DMS53 (cell line): Measurements from ENCODE around the gene FUBP3.
A peak's percentile ranks its signal among the peaks of the same experiment; 100 is the strongest.
"Not testable (repeated sequence)": the region's sequence is repeated elsewhere in the genome, so short reads cannot be mapped to it uniquely, and the experiment has no call there.

ENCODE experiments used
- DNase-seq: peaks from one replicate; lab custom pipeline; 2025; lab: John Stamatoyannopoulos, UW

Gene FUBP3

DNA sequence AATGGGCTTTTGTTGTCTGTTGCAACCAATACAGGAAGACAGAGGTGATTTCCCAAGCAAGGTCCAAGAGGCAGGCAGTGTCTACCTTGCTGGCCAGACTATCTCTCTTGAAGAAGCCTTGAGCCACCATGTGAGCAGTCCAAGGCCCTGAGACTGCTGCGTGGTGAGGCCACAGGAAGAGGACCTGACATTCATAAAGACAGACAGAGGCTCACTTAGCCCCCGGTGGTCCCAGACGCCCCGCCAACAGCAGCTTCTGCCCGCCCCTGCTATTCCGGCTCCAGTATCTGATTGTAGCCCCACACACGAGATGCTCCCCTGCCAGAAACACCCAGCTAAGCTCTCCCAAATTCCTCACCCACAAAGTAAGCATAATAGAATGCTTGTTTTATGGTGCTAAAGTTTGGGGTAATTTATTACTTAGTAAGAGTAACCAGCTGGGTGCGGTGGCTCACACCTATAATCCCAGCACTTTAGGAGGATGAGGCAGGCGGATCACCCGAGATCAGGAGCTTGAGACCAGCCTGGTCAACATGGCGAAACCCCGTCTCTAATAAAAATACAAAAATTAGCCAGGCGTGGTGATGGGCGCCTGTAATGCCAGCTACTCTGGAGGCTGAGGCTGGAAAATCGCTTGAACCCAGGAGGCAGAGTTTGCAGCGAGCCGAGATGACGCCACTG is 22.8 kb upstream of the FUBP3 start:
- no peak for DNase-seq

DNA sequence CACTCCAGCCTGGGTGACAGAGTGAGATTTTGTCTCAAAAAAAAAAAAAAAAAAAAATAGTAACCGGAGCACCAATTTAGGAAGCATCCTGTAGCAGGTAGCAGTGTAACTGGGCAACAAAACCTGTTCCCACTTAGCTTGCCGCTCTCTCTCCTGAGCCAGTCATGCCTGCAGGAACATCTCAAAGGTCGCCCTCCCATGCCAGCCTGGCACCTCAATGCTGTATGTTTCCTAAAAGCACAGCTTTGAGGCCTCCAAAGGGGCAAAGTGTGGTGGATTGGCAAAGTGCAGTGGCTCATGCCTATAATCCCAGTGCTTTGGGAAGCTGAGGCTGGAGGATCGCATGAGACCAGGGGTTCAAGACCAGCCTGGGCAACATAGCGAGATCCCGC is 22.3 kb upstream of the FUBP3 start:
- DNase-seq: no peak

DNA sequence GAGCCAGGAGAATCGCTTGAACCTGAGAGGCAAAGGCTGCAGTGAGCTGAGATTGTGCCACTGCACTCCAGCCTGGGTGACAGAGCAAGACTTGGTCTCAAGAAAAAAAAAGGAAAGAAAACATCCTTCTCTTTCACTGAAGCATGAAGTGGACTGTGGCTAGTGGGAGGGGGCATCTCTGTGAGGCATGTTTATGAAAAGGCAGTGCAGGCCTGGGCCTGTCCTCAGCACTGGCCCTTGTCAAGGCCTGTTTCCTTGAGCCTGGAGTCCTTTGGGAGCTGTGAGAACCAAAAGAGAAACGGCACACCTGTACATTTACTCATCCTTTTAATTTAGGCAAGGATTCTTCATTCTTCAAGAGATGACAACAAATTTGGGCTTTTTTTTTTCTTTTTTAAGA is 18.3 kb upstream of the FUBP3 start:
- DNase-seq: no peak

DNA sequence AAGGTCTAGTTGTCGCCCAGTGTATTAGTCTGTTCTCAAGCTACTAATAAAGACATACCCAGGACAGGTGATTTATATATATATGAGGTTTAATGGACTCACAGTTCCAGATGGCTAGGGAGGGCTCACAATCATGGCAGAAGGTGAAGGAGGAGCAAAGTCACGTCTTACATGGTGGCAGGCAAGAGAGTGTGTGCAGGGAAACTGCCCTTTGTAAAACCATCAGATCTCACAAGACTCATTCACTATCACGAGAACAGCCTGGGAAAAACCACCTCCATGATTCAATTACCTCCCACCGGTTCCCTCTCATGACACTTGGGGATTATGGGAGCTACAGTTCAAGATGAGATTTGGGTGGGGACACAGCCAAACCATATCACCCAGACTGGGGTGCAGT is 16.9 kb upstream of the FUBP3 start:
- not testable (repeated sequence) for DNase-seq

DNA sequence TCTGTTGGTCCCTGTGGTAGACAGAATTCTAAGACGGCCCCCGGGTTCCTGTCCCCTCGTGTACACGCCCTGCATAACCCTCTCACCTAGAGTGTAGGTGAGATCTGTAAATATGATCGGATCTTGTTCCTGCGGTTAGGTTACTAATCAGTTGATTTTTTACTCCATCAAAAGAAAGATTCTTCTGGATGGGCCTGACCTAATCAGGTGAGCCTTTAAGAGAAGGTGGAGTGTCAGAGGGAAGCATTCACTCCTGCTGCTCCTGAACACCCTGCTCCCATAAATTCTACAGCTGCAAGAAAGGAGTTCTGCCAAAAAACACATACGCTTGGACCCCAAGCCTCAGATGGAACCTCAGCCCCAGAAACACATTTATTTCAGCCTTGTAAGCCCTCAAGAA is 15.6 kb upstream of the FUBP3 start:
- DNase-seq: no peak

DNA sequence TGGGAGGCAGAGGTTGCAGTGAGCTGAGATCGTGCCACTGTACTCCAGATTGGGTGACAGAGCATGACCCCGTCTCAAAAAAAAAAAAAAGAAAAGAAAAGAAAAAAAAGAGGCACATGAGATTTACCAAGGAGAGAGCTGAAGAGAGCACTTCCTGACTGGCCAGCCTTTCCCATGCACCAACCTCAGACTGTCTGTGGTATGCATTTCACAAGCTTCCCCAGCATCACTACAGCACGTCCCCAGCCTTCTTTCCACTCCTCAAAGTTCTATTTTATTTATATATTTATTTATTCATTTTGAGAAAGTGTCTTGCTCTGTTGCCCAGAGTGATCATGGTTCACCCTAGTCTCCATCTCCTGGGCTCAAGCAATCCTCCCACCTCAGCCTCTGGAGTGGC is 13.6 kb upstream of the FUBP3 start:
- DNase-seq: no peak

DNA sequence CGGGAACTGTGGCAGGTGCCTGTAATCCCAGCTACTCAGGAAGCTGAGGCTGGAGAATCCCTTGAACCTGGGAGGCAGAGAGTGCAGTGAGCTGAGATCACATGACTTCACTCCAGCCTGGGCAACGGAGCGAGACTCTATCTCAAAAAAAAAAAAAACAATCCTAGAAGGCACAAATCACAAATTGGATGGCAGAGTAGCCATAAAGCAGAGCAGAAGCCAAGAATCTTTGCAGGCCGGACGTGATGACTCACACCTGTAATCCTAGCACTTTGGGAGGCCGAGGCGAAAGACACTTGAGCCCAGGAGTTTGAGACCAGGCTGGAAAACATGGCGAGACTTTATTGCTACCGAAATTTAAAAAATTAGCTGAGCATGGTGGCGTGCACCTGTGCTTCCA is 9.2 kb upstream of the FUBP3 start:
- peak; percentile 72 for DNase-seq

DNA sequence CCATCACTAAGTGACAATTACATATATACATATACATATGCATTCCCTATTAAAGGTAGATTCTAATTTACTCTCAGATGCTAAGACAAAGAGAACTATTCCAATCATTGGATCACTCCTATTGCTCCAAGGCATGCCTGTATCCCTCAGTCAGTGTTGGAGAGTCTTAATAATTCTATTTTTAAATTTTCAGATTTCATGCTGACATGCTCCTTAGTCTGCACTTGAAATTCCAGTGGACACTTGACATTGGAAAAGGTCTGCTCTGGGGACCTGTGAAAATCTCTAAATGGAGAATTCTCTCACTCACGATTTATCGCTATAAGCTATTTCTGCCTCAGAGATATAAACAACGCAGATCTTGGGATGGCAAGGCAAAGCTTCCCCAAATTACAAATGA is 3.9 kb upstream of the FUBP3 start:
- DNase-seq: no peak

DNA sequence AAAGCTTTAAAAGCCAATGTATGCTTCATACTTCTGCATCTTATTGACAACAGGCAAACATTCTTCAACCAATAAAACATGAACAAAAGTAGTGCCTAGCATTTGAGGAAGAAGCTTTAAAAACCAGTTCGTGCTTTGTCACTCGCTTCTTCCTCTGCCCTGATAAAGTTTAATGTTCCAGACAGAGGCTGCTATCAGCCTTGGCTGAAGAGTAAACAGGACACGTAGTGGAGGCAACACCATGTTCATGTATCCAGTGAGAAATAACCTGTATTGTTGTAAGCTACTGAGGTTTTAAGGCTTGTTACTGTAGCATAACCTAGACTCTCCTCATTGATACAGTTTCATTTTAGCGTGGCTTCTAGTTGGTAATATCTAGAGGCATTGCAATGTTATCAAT is 3.2 kb upstream of the FUBP3 start:
- no peak for DNase-seq

DNA sequence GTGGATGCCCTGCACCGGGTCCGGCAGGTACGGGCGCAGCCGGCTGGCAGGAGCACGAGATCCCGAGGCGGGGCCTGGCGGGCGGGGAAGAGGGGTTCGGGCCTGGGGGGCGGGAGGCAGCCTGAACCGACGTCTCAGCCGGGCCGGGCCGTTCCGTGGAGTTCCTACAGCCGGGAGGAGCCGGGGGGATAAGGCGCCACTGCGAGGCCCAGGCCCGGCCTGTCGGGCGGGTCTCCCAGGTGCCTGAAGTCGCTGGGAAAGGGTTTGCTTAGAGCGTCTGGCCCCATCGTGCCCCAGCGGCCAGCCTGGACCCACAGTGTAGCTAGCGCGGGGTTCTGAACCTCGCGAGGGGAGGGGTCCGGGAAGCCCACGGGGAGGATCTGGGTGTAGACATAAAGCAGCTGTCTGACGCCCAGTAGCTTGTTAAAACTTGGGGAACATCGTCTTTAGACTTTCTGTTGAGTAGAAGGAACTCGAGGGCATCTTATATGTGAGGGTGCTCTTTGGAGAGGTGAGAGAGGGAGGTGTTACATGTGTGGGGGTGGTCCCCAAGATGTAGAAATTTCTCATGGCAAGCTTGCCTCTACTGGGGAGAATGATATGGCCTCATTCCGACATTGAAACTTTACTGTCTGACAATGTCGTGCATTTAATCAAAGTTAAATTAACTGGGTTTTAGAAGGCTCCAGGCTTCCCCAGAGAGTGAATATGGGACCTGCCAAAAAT is 524 bp downstream of the FUBP3 start:
- peak; percentile 51 for DNase-seq

DNA sequence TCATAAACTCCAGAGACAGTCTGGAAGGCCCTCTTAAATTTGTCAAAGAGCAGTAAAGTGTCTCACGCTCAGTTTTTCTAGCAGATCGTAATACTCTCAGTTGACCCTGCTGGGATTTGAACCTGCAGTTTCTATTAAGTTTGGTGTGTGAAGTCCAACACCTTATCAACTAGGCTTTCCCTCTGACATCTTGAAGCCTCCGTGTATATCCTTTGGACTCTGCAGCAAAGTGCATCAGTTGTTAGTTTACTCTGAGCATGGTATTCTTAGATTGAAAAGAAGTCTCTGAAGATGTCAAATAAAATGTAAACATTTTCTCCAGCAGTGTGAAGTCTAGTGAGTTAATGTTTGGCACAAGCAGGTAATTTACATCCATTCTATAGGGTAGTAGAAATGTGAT is 2.4 kb downstream of the FUBP3 start:
- no peak for DNase-seq

DNA sequence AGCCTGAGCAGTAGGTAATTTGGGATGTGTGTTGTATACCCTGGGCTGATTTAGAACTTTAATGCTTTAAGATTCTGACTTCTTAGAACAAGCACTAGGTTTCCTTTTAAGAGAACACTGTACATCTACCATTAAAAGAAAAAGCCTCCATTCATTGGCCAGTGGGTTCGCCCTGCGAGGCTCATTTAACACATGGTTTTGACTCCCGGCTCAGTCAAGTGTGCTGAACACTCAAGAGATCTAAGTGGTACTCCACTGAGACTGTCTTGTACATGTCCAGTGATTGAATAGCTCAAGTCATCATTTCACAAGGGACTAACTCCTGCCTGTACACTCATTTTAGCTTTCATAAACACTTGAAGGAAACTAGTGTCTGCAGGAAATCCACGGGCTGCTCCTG is 3.9 kb downstream of the FUBP3 start:
- DNase-seq: no peak

DNA sequence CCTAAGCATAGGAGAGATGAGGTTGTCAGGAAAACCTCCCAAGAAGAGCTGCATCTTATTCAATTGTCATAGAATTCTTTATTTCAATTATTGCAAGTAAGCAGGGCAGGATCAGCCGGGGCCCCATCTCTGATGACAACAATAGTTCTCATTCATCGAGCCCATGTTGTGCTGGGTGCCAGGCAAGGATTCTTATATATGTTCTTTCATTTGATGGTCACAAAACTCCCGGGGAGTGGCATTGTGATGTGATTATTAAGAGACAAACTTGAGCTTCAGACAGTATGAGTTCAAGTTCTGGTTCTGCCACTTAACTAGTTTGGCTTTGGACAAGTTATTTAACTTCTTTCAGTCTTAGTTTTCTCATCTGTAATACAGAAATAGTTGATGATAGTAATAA is 8.5 kb downstream of the FUBP3 start:
- no peak for DNase-seq

DNA sequence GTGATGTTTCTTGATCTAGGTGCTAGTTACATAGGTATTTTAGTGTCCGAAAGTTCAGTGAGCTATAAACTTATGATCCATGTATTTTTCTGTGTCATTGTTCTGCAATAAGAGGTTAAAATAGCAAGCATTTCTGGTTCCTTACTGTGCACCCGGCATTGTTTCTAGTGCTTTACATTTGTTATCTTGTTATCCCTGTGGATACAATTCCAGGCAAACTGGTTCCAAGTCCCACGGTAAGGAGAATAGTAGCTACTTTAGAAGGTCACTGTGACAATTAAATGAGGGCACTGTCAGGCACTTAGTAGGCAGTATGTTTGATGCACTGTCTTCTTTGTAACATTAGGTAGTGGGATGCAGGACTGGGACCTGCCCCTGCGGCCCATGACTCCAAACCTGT is 9.0 kb downstream of the FUBP3 start:
- DNase-seq: no peak

DNA sequence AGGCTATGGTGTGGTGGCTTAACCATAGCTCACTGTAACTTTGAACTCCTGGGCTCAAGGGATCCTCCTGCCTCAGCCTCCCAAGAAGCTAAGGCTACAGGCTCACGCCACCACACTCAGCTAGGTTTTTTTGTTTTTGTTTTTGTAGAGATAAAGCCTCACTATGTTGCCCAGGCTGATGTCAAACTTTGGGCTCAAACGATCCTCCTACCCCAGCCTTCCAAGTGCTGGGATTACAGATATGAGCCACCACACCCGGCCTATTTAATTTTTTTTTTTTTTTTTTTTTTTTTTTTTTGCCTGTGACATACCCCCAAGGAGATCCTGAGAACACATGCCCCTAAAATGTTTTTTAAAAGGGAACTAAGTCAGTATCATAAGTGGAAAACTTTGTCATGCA is 10.4 kb downstream of the FUBP3 start:
- DNase-seq: no peak

DNA sequence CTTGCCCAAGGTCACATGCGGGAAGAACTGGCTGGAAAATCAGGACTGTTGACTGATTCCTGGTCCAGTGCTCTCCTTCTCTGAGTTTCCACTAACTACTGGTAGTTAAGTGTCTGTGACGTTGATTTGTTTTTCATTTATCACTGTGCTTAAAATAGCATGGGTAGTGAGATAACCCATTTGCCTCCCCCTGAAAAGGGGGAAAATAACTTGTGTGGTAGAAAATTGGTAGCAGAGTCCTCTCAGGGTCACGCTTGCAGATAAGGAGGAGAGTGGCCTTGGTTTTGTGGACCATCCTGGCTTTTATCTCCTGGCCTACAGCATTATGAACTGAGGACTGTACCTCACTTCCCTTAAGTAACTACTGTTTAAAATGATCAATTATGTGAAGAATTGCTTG is 10.9 kb downstream of the FUBP3 start:
- no peak for DNase-seq

DNA sequence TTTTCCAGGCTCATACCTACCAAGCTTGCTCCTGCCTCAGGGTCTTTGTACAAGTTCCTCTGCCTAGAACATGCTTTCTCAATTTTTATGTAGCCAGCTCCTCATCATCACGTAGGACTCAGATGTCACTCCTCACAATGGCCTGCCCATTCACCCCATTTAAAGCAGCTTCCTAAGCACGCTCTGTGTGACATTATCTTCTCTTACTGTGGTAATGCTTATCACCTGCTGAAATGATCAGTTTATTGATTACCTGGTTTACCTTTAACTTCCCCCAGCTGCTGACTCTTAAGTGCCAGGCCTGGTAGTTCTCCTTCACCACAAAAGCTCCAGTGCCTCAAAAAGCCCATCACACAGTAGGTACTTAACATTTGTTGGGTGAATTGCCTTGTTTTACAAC is 13.6 kb downstream of the FUBP3 start:
- DNase-seq: no peak

DNA sequence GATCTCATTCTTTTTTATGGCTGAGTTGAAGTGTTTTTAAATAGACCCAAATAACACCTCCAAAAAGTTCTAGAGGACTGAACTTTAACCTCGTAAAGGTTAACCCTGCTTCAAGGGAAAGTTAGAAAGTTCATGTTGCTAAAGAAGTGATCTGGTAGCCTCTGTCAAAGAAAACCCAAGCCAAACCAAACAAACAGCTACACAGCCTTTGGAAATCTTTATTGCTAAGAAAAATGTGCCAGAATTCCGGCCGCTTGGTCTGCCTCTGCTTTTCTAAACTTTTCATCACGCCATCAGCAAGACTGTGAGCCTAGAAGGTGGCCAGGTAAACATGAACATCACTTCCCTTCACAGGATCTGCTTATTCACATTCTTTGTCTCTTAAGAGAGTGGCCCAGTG is 17.9 kb downstream of the FUBP3 start:
- no peak for DNase-seq

DNA sequence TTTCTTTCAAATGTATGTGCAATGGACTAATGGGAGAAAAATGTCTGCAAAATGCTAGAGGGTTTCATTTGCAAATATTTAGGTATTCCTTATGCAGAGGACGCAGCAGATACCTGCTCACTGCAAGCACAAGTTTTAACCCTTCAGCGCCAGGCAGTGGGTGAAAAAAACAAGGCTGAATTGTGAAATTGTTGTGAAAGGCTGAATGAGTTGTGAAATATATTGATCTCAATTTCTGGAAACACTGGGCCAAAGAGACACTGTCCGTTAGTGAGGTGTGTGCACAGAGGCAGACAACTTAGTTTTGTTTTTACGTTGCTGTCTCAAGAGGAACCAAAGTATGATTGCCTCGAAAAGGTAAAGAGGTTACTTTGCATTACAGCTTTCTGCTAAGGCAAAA is 18.8 kb downstream of the FUBP3 start:
- no peak for DNase-seq

DNA sequence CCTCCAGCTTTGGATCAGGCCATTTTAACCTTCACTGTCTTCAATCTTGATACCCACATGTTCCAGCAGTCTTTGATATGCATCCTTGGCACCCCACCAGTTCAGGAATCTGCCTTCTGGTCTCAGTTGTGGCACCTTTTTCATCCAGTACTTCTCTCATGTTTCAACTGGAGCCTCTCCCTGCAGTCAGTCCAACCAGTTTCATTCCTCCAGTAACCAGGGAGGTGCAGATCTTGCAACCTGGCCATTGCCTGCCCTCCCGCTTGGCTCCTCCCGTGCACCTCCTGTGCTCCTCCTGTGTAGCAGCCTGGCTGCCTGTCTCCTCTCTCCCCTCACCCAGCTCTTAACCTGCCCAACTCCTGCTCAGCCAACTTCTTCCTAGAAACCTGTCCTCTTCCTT is 20.2 kb downstream of the FUBP3 start:
- no peak for DNase-seq

DNA sequence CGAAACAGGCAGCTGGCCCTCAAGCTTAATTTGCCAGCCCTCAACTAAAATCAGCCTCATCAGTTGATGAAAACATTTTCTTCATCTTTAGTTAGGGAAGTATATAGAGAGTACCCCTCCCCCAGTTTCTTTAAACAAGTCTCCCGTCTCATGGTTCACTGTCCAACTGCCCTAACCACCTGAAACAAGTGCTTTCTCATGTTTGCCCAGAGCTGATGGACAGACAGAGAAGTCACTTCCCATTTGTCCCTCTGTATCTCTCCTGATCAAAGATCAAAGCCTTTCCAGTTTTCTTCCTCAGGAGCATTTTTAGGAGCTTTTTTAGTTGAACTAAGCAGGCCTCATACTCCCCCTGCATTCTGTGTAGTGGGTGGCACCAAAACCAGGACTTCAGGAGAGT is 21.7 kb downstream of the FUBP3 start:
- no peak for DNase-seq

DNA sequence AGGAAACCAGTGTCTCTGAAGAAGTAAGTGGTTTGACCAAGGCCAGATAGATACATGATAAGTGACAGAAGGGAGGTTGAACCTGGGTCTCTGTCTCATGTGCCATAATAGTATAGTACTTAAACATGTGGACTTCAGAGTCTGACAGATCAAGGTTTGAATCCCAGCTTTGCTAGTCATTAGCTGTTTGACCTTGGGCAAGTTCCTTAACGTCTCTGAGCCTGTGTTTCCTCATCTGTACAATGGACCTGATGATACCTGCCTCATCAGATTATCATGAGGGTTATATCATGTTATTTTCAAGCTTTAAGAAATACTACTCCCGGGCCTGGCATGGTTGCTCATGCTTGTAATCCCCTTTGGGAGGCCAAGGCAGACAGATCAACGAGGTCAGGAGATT is 24.9 kb downstream of the FUBP3 start:
- DNase-seq: no peak

DNA sequence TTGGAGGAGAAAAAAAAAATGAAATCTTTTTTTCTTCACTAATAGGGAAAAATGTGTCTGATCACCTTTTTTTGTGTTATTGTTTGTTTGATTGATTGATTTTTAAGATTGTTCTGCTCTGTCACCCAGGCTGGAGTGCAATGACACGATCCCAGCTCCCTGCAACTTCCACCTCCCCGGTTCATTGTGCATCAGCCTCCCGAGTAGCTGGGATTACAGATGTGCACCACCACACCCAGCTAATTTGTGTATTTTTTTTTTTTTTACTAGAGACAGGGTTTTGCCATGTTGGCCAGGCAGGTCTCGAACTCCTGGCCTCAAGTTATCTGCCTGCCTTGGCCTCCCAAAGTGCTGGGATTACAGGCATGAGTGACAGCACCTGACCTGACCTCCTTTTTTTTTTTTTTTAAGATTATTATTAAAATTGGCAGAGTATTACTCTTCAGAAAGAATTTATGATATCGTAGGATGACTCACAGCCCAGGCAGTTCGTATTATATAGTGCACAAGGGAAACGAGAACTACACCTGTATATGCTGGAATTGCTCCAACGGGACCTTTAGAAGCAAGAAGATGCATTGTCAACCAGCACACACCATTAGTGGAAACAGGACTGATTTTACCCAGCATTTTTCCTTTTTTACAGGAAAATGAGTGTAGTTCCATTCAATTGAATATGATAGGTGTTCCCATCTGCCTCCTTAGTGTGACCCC is 27.7 kb downstream of the FUBP3 start:
- DNase-seq: no peak
